Measurements from ENCODE around the gene ATP6V0B.
A peak's percentile ranks its signal among the peaks of the same experiment; 100 is the strongest.

Gene ATP6V0B

GRCh38 chr1:43984855-43985254 lies 10.1 kb downstream of the ATP6V0B start:
- DNase-seq (ENCODE audit: low spot score), result no peak

GRCh38 chr1:43985984-43986595 lies 11.3 kb downstream of the ATP6V0B start:
- no peak for DNase-seq (ENCODE audit: low spot score)

GRCh38 chr1:43986712-43987111 lies 12.0 kb downstream of the ATP6V0B start:
- no peak for DNase-seq (ENCODE audit: low spot score)

DNA sequence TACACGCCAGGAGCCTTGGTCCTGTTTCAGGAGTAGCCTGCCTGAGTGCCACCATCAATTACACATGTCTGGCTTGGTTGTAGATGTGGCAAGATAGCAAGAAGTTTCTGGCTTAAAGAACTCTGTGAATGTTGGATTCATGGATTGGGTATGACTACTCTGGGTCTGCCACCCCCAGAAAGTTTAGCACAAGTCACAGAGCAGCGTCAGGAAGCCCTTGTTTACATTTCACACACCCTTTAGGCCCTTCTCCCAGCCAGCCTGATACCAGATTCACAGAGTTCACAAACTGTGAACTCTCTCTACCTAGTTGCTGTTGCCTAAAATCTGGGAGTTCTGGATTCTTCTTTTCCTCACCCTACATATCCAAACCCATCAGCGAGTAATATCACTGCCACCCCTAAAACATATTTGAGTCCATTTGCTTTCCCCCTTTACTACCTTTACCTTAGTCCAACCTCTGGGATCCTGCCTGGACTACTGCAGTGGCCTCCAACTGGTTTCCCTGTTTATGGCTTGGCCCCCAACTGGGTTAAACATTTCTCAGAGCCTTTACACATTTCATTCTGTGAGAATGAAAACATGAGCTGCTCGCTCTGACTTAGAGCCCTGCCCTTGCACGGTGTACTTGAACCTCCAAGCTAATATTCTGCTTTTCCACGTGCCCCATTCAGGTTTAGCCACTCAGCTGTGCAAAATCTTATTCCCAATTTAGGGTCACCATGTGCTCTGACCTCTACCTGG lies 12.6 kb downstream of the ATP6V0B start:
- no peak for DNase-seq (ENCODE audit: low spot score)

- DNase-seq (ENCODE audit: low spot score), result no peak
Observed at GRCh38 chr1:43990271-43991199, 15.8 kb downstream of the ATP6V0B start.

GRCh38 chr1:43991200-43991475 lies 16.4 kb downstream of the ATP6V0B start:
- no peak for DNase-seq (ENCODE audit: low spot score)

DNA sequence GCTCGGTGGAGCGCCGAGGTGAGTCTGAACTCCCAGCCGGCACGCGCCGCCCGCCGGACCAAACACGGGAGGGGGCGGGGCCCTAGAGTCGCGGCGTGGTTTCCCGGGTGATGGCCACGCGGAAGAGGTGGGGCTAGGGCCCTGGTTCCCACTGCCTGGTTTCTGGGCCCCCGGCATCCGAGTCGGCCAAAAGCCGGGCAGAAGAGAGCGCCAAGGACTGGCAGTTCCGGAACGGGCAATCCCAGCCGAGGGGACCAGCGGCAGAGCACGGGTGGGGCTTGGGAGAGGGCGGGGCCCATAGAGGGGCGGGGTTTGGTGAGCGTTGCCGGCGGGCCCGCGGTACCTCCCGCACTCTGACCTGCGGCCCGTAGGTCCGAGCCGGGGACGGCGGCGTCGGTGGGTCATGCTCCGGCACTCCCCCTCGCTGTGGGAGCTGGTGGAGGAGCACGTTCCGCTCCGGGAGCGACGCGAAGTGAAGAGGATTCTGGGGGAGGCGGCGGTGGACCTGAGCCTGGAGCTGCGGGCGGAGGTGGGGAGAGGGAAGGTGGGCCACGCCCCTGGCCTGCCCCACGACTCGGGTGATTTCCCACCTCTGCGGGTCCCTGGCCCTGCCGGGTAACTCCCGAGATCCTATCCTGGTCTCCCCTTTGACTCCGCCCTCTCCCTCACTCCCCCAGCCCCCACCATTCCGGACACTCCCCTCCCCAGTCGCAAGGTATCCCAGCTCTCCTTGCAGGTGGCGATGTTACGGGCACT lies 16.9 kb downstream of the ATP6V0B start, which contains the start of gene CCDC24:
CCDC24 (plus strand) TSS at position 124 of the 756 bp plus-strand sequence; CDS start at position 404, 280 bp downstream.
- peak; percentile 70 for DNase-seq (ENCODE audit: low spot score)

GRCh38 chr1:43992232-43992995 lies 17.7 kb downstream of the ATP6V0B start:
- DNase-seq (ENCODE audit: low spot score), result no peak

DNA sequence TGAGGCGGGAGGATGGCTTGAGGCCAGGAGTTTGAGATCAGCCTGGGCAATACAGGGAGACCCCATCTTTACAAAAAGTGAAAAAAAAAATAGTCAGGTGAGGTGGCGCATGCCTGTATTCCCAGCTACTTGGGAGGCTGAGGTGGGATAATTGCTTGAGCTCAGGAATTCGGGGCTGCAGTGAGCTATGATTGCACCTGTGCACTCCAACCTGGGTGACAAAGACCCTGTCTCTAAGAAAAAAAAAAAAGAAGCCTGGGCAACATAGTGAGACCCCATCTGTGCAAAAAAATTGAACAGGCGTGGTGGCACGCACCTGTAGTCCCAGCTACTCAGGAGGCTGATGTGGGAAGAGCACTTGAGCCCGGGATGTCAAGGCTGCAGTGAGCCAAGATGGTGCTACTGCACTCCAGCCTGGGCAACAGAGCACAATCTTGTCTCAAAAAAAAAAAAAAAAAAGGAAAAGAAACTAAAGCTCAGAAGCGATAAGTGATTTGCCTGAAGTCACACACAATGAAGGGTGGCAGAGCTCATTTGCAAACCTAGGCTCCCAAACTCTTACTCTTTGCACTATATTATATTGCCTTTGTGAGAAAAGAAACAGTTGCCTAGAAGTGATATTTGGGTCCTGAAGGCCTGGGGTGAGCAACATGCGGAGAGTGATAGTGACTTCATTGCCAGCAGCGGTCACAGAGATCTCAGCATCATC lies 18.6 kb downstream of the ATP6V0B start:
- no peak for DNase-seq (ENCODE audit: low spot score)

DNA sequence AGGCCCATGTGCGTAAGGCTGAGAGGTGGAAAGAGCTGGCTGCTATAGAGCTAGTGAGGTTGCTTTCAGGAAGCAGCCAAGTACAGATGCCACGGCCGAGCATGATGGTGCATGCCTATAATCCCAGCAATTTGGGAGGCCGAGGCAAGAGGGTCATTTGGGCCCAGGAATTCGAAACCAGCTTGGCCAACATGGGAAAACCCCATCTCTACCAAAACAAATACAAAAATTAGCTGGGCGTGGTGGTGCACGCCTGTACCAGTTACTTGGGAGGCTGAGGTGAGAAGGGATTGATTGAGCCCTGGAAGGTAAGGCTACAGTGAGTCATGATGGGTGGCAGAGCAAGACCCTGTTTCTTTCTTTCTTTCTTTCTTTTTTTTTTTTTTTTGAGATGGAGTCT lies 19.3 kb downstream of the ATP6V0B start:
- no peak for DNase-seq (ENCODE audit: low spot score)

- DNase-seq (ENCODE audit: low spot score), result no peak
Observed at GRCh38 chr1:43994794-43995790, 20.3 kb downstream of the ATP6V0B start.

GRCh38 chr1:43995984-43996732 lies 21.4 kb downstream of the ATP6V0B start:
- DNase-seq (ENCODE audit: low spot score), result no peak

DNA sequence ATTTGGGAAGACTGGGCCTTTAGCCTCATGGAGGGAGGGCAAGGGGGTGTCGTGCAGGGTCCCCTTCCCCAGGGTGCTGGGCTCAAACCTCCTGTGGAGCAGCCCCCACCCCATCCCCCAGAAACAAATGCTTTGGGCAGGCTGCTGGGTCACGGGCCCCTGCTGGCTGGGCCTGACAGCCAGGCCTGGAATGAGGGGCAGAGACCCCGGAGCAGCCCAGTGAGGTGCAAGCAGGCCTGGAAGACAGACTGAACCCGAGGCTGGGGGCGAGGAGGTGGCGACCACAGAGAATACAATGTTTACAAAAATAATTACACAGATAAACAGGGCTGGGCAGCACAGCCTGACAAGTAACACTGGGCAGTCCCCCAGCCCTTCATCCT lies 22.0 kb downstream of the ATP6V0B start:
- DNase-seq (ENCODE audit: low spot score), result no peak

GRCh38 chr1:43997295-43997999 lies 22.7 kb downstream of the ATP6V0B start:
- DNase-seq (ENCODE audit: low spot score), result no peak

GRCh38 chr1:43998000-43998378 lies 23.2 kb downstream of the ATP6V0B start:
- DNase-seq (ENCODE audit: low spot score), result no peak

DNA sequence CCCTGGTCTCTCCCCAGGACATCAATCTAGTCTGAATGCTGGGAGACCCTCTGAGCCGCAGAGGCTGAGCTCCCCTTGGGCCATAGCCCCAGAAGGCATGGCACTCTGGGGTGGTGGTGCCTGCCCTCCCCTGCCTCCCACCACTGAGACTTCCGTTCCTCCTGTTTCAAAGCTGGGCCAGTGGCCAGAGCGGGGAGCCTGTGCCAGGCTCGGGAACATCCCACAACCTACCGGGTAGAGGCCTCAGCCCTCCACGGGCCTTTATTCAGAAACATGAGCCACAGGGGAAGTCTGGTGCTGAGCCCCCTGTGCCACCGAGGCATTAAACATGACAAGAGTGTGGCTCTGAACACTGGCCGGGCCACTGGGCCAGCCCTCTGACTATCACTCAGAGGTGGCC lies 24.7 kb downstream of the ATP6V0B start:
- no peak for DNase-seq (ENCODE audit: low spot score)

DNA sequence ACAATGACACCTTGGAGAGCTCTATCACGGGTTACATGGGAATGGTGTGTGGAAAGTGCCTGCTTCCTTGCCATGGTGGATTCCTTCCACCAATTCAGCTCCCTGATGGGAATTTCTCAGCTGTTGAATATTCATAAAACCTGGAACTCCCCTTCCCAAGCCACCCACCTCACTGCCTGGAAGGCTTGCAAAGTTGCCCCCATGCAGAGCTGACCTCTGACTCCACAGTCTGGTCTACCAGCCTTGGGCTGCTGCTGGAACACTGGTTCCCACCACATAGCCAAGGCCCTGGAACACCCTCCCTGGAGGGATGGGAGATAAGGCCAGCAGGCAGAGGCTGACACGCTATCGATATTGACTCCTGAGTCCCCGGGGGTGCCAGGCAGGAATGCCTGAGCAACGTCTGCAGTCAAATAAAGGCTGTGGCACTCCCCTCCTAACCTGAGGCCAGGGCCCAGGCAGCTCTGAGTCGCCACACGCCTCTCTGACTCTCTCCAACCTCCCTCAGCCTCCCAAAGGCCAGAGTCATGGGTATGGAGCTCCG lies 25.4 kb downstream of the ATP6V0B start:
- no peak for DNase-seq (ENCODE audit: low spot score)

- no peak for DNase-seq (ENCODE audit: low spot score)
Observed at GRCh38 chr1:44002165-44002564, 27.4 kb downstream of the ATP6V0B start.
